Activated B cell treated with CpG ODN at 0.5 μM for 24 hours (primary cell): Measurements from ENCODE around the gene TLCD5. TPM values are rescaled to one million over a fixed set of nuclear protein-coding genes. Genes with fewer than 3 reads are reported as not detected.

Experiments used
- ATAC-seq: fragments of 200-7000 bp; cut with Tn5 transposase; one replicate; pipeline ENCODE4 v1.10.0; 2021; ENCODE audit warnings: low read depth, mild to moderate bottlenecking, moderate library complexity
- CTCF ChIA-PET: fragments of 350-600 bp; sonication (Branson Sonifier 250); formaldehyde crosslinking; loops from one replicate; lab custom pipeline; 2021; ENCODE audit warnings: antibody characterized with exemption; lab: Charles Lee
- POLR2A ChIA-PET: fragments of 350-600 bp; sonication (Branson Sonifier 250); formaldehyde crosslinking; loops from one replicate; lab custom pipeline; 2021; ENCODE audit warnings: antibody characterized with exemption; lab: Charles Lee
- DNase-seq: peaks from one replicate; pipeline ENCODE4 v3.0.0; 2022
- H3K27ac Mint-ChIP-seq: one replicate; pipeline ENCODE4 v1.8.0; 2020; ENCODE audit warnings: mixed read lengths
- H3K27me3 Mint-ChIP-seq: one replicate; pipeline ENCODE4 v1.8.0; 2021; ENCODE audit warnings: mixed read lengths
- H3K36me3 Mint-ChIP-seq: one replicate; pipeline ENCODE4 v1.8.0; 2021; ENCODE audit warnings: low read depth, mixed read lengths
- H3K4me1 Mint-ChIP-seq: one replicate; pipeline ENCODE4 v1.8.0; 2021; ENCODE audit warnings: mixed read lengths
- H3K4me3 Mint-ChIP-seq: one replicate; pipeline ENCODE4 v1.8.0; 2020; ENCODE audit warnings: mild to moderate bottlenecking, mixed read lengths
- H3K9me3 Mint-ChIP-seq: one replicate; pipeline ENCODE4 v1.8.0; 2020; ENCODE audit warnings: mixed read lengths
- intact Hi-C: fragments of 100-400 bp; cut with micrococcal nuclease; formaldehyde crosslinking; loops from one replicate; pipeline ENCODE4 v1.15.1; 2024
- total RNA-seq: library from RNA; stranded (reverse); gene quantifications from 2 replicates; pipeline ENCODE4 v1.2.3, GENCODE V29; 2022
- TF ChIP-seq, protein P1 (sequence below): fragments of 200-600 bp; IDR thresholded peaks from one replicate; pipeline ENCODE4 v1.8.0; 2022; ENCODE audit warnings: antibody characterized with exemption, mild to moderate bottlenecking

The TLCD5 gene
- total RNA-seq, 1 donor from 2014 or later: 0.22 TPM

DNA sequence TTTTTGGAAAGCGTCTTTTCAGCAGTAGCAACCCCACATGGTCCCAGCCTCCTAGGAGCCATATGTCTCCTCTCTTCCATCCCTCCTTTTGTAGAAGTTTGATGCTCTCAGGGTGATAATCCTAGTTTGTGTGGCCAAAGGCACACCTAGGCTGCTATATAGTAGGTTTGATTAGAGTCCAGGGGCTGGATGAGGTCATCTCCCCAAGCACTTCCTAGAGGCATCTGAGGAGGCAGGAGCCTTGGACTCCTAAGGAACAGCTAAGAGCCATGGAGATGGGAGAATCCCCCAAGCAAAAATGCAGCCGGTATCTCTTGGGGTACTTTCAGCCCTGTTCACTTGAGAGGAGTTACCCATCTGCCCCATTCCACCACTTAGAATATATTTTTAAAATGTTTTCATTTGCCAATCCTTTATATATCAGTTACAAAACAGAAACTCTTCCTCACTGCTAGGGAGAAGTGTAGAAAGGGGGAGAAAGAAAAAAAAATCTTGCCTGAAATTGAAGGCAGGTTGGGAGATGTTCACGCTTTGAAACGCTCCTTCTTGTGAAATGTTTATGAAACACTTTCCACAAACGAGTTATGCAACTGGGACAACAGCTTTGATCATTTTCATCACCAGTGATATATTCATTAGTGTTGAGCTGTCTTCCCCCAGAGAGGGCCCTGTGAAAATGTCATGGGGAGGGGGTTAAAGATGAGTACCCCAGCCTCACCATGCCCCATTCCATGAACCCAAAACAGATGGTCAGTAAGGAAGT, 31.9 kb upstream of the TLCD5 start:
- Mint-ChIP-seq H3K4me1 (no peaks in the 10 kb centered on the region), H3K27ac (no peak overlapping the region), H3K9me3 (no peaks in the 10 kb centered on the region), H3K4me3 (no peak overlapping the region), H3K27me3 (peaks cover 46% of the 10 kb centered on the region), H3K36me3 (no peaks in the 10 kb centered on the region)
- ATAC-seq (no peak), DNase-seq (no peak)
- CTCF ChIA-PET: interaction anchor here (1.0 kb wide), 1 partner anchor 10 kb away, joined by 3 read pairs; no protein-coding TSS in a partner anchor
- TF ChIP-seq, protein P1, sequence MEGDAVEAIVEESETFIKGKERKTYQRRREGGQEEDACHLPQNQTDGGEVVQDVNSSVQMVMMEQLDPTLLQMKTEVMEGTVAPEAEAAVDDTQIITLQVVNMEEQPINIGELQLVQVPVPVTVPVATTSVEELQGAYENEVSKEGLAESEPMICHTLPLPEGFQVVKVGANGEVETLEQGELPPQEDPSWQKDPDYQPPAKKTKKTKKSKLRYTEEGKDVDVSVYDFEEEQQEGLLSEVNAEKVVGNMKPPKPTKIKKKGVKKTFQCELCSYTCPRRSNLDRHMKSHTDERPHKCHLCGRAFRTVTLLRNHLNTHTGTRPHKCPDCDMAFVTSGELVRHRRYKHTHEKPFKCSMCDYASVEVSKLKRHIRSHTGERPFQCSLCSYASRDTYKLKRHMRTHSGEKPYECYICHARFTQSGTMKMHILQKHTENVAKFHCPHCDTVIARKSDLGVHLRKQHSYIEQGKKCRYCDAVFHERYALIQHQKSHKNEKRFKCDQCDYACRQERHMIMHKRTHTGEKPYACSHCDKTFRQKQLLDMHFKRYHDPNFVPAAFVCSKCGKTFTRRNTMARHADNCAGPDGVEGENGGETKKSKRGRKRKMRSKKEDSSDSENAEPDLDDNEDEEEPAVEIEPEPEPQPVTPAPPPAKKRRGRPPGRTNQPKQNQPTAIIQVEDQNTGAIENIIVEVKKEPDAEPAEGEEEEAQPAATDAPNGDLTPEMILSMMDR: no peak
- POLR2A ChIA-PET: no interaction called here
- intact Hi-C loops: no loop called here

DNA sequence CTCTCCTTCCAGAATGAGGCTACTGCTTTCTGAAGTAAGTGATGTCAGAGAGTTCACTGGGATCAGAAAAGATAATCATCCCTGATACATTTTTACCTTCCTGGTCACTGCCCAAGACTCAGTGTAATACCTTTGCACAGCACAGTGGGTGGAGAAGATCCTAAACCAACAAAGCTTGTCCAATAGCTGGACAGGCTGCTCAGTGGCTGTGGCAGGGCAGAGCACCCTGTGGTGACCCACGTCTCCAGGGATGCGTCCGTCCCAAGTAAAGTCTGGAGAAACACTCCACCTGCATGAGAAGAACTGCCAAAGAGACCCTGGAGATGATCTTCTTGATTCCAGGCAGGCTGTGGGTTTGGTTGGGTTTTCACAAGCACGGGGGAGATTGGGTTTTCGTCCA, 31.0 kb upstream of the TLCD5 start:
- Mint-ChIP-seq H3K4me3 (no peak overlapping the region), H3K27ac (no peak overlapping the region), H3K4me1 (no peaks in the 10 kb centered on the region), H3K27me3 (peaks cover 49% of the 10 kb centered on the region), H3K9me3 (no peaks in the 10 kb centered on the region), H3K36me3 (no peaks in the 10 kb centered on the region)
- ATAC-seq: no peak
- TF ChIP-seq, protein P1: no peak
- intact Hi-C loops: no loop called here
- POLR2A ChIA-PET: no interaction called here
- DNase-seq: no peak
- CTCF ChIA-PET: no interaction called here

DNA sequence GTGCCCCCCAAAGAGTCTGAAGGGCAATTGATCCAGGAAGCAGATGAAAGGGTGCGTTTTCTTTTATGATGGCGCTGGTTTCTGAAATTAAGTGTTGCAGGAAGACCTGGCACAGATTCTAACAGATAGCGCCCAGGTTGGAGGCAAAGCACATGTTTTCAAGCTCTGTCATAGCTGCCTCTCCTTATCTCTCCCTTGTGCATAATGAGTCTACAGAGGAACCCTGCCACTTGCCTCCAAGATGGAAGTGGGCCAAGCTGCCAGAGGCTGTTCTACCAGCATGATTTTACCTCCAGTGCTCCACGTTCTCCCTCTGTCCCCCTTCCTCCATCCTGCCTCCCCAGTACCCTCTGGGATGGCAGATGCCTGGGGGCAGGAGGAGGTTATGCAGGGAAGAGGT, 30.0 kb upstream of the TLCD5 start:
- H3K27me3 Mint-ChIP-seq: peaks cover 44% of the 10 kb centered on the region
- no peaks in the 10 kb centered on the region for H3K9me3 Mint-ChIP-seq
- intact Hi-C loops: no loop called here
- no peaks in the 10 kb centered on the region for H3K4me1 Mint-ChIP-seq
- H3K36me3 Mint-ChIP-seq: no peaks in the 10 kb centered on the region
- CTCF ChIA-PET: no interaction called here
- TF ChIP-seq, protein P1: no peak
- no peak overlapping the region for H3K27ac Mint-ChIP-seq
- POLR2A ChIA-PET: no interaction called here
- H3K4me3 Mint-ChIP-seq: no peak overlapping the region
- no peak for DNase-seq
- no peak for ATAC-seq

DNA sequence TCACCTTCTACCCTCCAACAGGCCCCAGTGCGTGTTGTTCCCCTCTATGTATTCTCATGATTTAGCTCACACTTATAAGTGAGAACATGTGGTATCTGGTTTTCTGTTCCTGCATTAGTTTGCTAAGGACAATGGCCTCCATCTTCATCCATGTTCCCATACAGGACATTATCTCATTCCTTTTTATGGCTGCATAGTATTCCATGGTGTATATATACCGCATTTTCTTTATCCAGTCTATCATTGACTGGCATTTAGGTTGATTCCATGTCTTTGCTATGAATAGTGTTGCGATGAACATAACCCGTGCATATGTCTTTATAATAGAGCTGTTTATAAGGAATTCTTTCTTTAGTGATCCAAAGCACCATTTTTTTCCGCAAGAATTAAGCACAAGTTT, 28.5 kb upstream of the TLCD5 start:
- intact Hi-C loops: no loop called here
- TF ChIP-seq, protein P1: no peak
- POLR2A ChIA-PET: no interaction called here
- ATAC-seq: no peak
- Mint-ChIP-seq H3K27me3 (peaks cover 41% of the 10 kb centered on the region), H3K9me3 (no peaks in the 10 kb centered on the region), H3K4me1 (no peaks in the 10 kb centered on the region), H3K27ac (no peak overlapping the region), H3K4me3 (no peak overlapping the region), H3K36me3 (no peaks in the 10 kb centered on the region)
- no peak for DNase-seq
- CTCF ChIA-PET: no interaction called here

DNA sequence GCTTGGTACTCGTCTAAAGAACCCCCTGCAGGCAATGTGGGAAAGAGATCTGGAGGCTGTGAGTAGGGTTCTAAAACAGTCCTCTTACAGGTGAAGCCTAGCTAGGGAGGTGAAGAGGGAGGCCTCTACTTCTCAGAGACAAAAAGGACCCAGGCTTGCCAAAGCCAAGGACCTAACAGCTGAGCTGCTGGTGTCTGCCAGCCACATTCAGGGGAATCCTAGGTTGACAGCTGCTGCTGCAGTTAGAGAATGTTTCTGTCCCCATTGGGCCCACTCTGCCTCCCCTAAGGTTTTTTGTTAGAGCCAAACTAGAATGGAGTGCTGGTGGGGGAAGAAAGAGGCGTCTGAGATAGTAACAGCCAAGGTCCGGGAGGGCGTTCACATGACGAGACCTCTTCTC, 26.6 kb upstream of the TLCD5 start:
- no peak overlapping the region for H3K27ac Mint-ChIP-seq
- TF ChIP-seq, protein P1: no peak
- ChIA-PET POLR2A (no interaction called here), CTCF (no interaction called here)
- intact Hi-C loops: no loop called here
- H3K9me3 Mint-ChIP-seq: no peaks in the 10 kb centered on the region
- no peak overlapping the region for H3K4me3 Mint-ChIP-seq
- no peaks in the 10 kb centered on the region for H3K36me3 Mint-ChIP-seq
- no peak for ATAC-seq
- H3K4me1 Mint-ChIP-seq: no peaks in the 10 kb centered on the region
- H3K27me3 Mint-ChIP-seq: peaks cover 39% of the 10 kb centered on the region
- DNase-seq: no peak
